Posterior vena cava (tissue), 2 donors: ENCODE results near the gene CALML4. TPM values are rescaled to one million over a fixed set of nuclear protein-coding genes. Genes with fewer than 3 reads are reported as not detected.
A peak's percentile ranks its signal among the peaks of the same experiment; 100 is the strongest.
"Not testable (repeated sequence)": the region's sequence is repeated elsewhere in the genome, so short reads cannot be mapped to it uniquely, and the experiment has no call there.

Experiments used
- DNase-seq: peaks from one replicate; pipeline ENCODE4 v3.0.0-alpha.2; 2020; ENCODE audit warnings: low spot score
- intact Hi-C, 2 donors: fragments of 100-400 bp; cut with DNase I; formaldehyde crosslinking; loops; one replicate each; pipeline versions ENCODE4 v1.14.1 to v1.14.2; 2022 to 2023
- long read RNA-seq, 2 donors: library from polyadenylated mRNA; unstranded; transcript quantifications; one replicate each; pipeline ENCODE4 v2.0.0, GENCODE V29; 2020 to 2021
- total RNA-seq, 2 donors: library from RNA; stranded (reverse); fragmentation: NEBNext Ultra II Directional; extraction: Animal tissue kit (Norgen Biotek cat#: 25700); gene quantifications; one replicate each; pipeline ENCODE4 v1.2.1, GENCODE V29; 2021
- donor health status: DM: yes; HTN: yes; CAD: no.
- donor health status: DM: yes; HTN: yes; CAD: no.

CALML4 gene
- total RNA-seq, result 1 to 10 TPM; 5.7 to 8.4 TPM
- long read RNA-seq, donor 1, partial matches to known transcripts, result 1 of 1 reads
- long read RNA-seq, donor 1, other reads (novel, unspliced or antisense), result 0 of 1 reads
- long read RNA-seq, donor 2, partial matches to known transcripts, result 0 of 7 reads
- long read RNA-seq, donor 2, other reads (novel, unspliced or antisense), result 0 of 7 reads

- intact Hi-C loops, result loop anchor here in 1 of 2 donors (5.0 kb wide), 1 partner anchor 348 kb away; no protein-coding TSS in a partner anchor
- peak; percentile 93 for DNase-seq
Observed at GRCh38 chr15:68204776-68205557, at the start of gene CALML4. Gene CALML4 (minus strand): TSS chr15:68205332. CDS start chr15:68205247, 85 bp downstream.

- intact Hi-C loops, result loop anchor here in 1 of 2 donors (5.0 kb wide), 1 partner anchor 34 kb away; no protein-coding TSS in a partner anchor
- no peak for DNase-seq
Observed at GRCh38 chr15:68252925-68253534, 47.9 kb upstream of the CALML4 start.

GRCh38 chr15:68249058-68249713, 44.1 kb upstream of the CALML4 start:
- intact Hi-C loops, result no loop called here
- no peak for DNase-seq

- no peak for DNase-seq
- intact Hi-C loops, result no loop called here
Observed at GRCh38 chr15:68244235-68244634, 39.1 kb upstream of the CALML4 start.

GRCh38 chr15:68241088-68241935, 36.2 kb upstream of the CALML4 start:
- no peak for DNase-seq
- intact Hi-C loops, result no loop called here

GRCh38 chr15:68239025-68239424, 33.9 kb upstream of the CALML4 start:
- DNase-seq, result no peak
- intact Hi-C loops, result no loop called here

GRCh38 chr15:68235022-68235421, 29.9 kb upstream of the CALML4 start:
- peak; percentile 52 for DNase-seq
- intact Hi-C loops, result no loop called here

- DNase-seq, intact Hi-C loops: not testable (repeated sequence)
Observed at GRCh38 chr15:68234520-68234919, 29.4 kb upstream of the CALML4 start.

GRCh38 chr15:68234060-68234459, 28.9 kb upstream of the CALML4 start:
- intact Hi-C loops, result no loop called here
- peak; percentile 62 for DNase-seq

GRCh38 chr15:68232937-68233336, 27.8 kb upstream of the CALML4 start:
- DNase-seq, result peak; percentile 75
- intact Hi-C loops, result no loop called here

GRCh38 chr15:68232449-68232848, 27.3 kb upstream of the CALML4 start:
- intact Hi-C loops, result no loop called here
- no peak for DNase-seq

- intact Hi-C loops, result no loop called here
- peak; percentile 45 for DNase-seq
Observed at GRCh38 chr15:68231102-68231818, 26.1 kb upstream of the CALML4 start.

- intact Hi-C loops, result no loop called here
- DNase-seq, result peak; percentile 64
Observed at GRCh38 chr15:68230157-68231100, 25.3 kb upstream of the CALML4 start.

GRCh38 chr15:68229386-68230156, 24.4 kb upstream of the CALML4 start, which contains the start of gene CLN6:
Gene CLN6 (minus strand): TSS chr15:68229728. CDS start chr15:68229584, 144 bp downstream.
- DNase-seq, result peak; percentile 94
- intact Hi-C loops, result no loop called here

- DNase-seq, result peak; percentile 82
- intact Hi-C loops, result no loop called here
Observed at GRCh38 chr15:68228971-68229385, 23.8 kb upstream of the CALML4 start.
